H1 (cell line): Measurements from ENCODE around the gene UGT2B15. TPM values are rescaled to one million over a fixed set of nuclear protein-coding genes. Genes with fewer than 3 reads are reported as not detected.

ENCODE experiments used
- CTCF ChIA-PET: fragments of 300-600 bp; sonication (Branson Sonifier 250); formaldehyde crosslinking; loops from one replicate; lab custom pipeline; 2021; ENCODE audit not compliant: partially characterized antibody; lab: Charles Lee
- POLR2A ChIA-PET: fragments of 300-600 bp; sonication (Branson Sonifier 250); formaldehyde crosslinking; loops from one replicate; lab custom pipeline; 2021; ENCODE audit warnings: inconsistent platforms; ENCODE audit not compliant: partially characterized antibody; lab: Charles Lee
- DNase-seq, 2 experiments: peaks; one replicate each; pipeline versions ENCODE4 v3.0.0 to v3.0.0-alpha.2; 2010 to 2022; ENCODE audit warnings: low spot score in 2 of 2, low read depth in 1 of 2, mixed read lengths in 1 of 2
- FAIRE-seq: peaks from 2 replicates; lab custom pipeline; 2011; peaks lifted over from hg19 to GRCh38; lab: Jason Lieb, UNC
- H2AFZ ChIP-seq: 2 replicates; pipeline ENCODE4 v1.8.1; 2012; ENCODE audit warnings: low read length, inconsistent platforms
- H2AK5ac ChIP-seq: 2 replicates; pipeline ENCODE4 v1.6.1; 2013; ENCODE audit warnings: low read depth, low read length
- H2BK120ac ChIP-seq: replicated peaks from 2 replicates; pipeline ENCODE3; 2013; ENCODE audit warnings: low read depth, low read length, inconsistent platforms
- H2BK12ac ChIP-seq: 2 replicates; pipeline ENCODE4 v1.6.1; 2013; ENCODE audit warnings: low read depth, low read length
- H2BK15ac ChIP-seq: 2 replicates; pipeline ENCODE4 v1.6.1; 2013; ENCODE audit warnings: low read length
- H2BK20ac ChIP-seq: 2 replicates; pipeline ENCODE4 v1.6.1; 2013; ENCODE audit warnings: low read length
- H2BK5ac ChIP-seq: 2 replicates; pipeline ENCODE4 v1.6.1; 2013; ENCODE audit warnings: low read depth, low read length
- H3K14ac ChIP-seq: 2 replicates; pipeline ENCODE4 v1.6.1; 2013; ENCODE audit warnings: inconsistent platforms; ENCODE audit not compliant: insufficient read length
- H3K18ac ChIP-seq: 2 replicates; pipeline ENCODE4 v1.6.1; 2013; ENCODE audit warnings: low read length; ENCODE audit errors: extremely low read depth
- H3K23ac ChIP-seq: 2 replicates; pipeline ENCODE4 v1.6.1; 2013; ENCODE audit warnings: inconsistent platforms; ENCODE audit not compliant: insufficient read length
- H3K23me2 ChIP-seq: 2 replicates; pipeline ENCODE4 v1.6.1; 2013; ENCODE audit warnings: low read depth, low read length
- H3K27ac ChIP-seq: 2 replicates; pipeline ENCODE4 v1.6.1; 2011; ENCODE audit warnings: low read depth, low read length, inconsistent platforms
- H3K27me3 ChIP-seq, 4 experiments: replicated peaks in 1 of 4; 1 replicate in 1 of 4; 2 replicates in 3 of 4; pipeline versions ENCODE4 v1.6.1 to v1.8.1; 2011 to 2013; ENCODE audit warnings: low read length in 3 of 4, mild to moderate bottlenecking in 3 of 4, inconsistent platforms in 2 of 4, mixed read lengths in 2 of 4, moderate library complexity in 1 of 4; ENCODE audit not compliant: control insufficient read depth in 3 of 4, insufficient read depth in 3 of 4; ENCODE audit errors: extremely low read depth in 1 of 4
- H3K36me3 ChIP-seq, 4 experiments: 2 replicates each; pipeline versions ENCODE4 v1.6.1 to v1.8.1; 2011 to 2013; ENCODE audit warnings: mild to moderate bottlenecking in 4 of 4, low read length in 3 of 4, moderate library complexity in 2 of 4, control low read depth in 1 of 4, inconsistent platforms in 1 of 4; ENCODE audit not compliant: insufficient read depth in 4 of 4, control insufficient read depth in 2 of 4
- H3K4ac ChIP-seq: replicated peaks from 2 replicates; pipeline ENCODE3; 2013; ENCODE audit warnings: low read length, low read depth, mixed read lengths, inconsistent platforms; ENCODE audit not compliant: insufficient read length
- H3K4me1 ChIP-seq, 4 experiments: replicated peaks in 1 of 4; 1 replicate in 1 of 4; 2 replicates in 3 of 4; pipeline versions ENCODE4 v1.6.1 to v1.8.1; 2011 to 2013; ENCODE audit warnings: low read length in 3 of 4, inconsistent platforms in 2 of 4, mixed read lengths in 1 of 4; ENCODE audit not compliant: insufficient read depth in 4 of 4, control insufficient read depth in 3 of 4
- H3K4me2 ChIP-seq, 2 experiments: 2 replicates each; pipeline versions ENCODE4 v1.6.1 to v1.8.1; 2011 to 2013; ENCODE audit warnings: low read depth in 2 of 2, low read length in 2 of 2, control low read depth in 1 of 2, inconsistent platforms in 1 of 2, mild to moderate bottlenecking in 1 of 2; ENCODE audit not compliant: insufficient read depth in 1 of 2
- H3K4me3 ChIP-seq, 4 experiments: fragments of 200-600, 300-600 bp in 1 of 4; sonication (generic), shearing (Covaris generic), sonication (Bioruptor Twin) in 1 of 4; 2 replicates each; pipeline versions ENCODE4 v1.5.1 to v1.8.1; 2011 to 2016; ENCODE audit warnings: low read length in 4 of 4, low read depth in 3 of 4, control low read depth in 2 of 4, inconsistent platforms in 2 of 4, mild to moderate bottlenecking in 2 of 4, mixed read lengths in 1 of 4, moderate library complexity in 1 of 4; ENCODE audit not compliant: insufficient read depth in 2 of 4; ENCODE audit errors: extremely low read depth in 1 of 4
- H3K56ac ChIP-seq: replicated peaks from 2 replicates; pipeline ENCODE3; 2013; ENCODE audit warnings: low read depth, mild to moderate bottlenecking, mixed read lengths, low read length, inconsistent platforms; ENCODE audit not compliant: insufficient read length
- H3K79me1 ChIP-seq: 2 replicates; pipeline ENCODE4 v1.6.1; 2013; ENCODE audit warnings: low read depth, low read length, control low read depth
- H3K79me2 ChIP-seq, 2 experiments: 2 replicates each; pipeline versions ENCODE4 v1.6.1 to v1.8.1; 2012 to 2013; ENCODE audit warnings: low read length in 2 of 2, mild to moderate bottlenecking in 2 of 2, inconsistent platforms in 1 of 2; ENCODE audit not compliant: insufficient read depth in 2 of 2, control insufficient read depth in 1 of 2
- H3K9ac ChIP-seq, 4 experiments: replicated peaks in 1 of 4; 1 replicate in 1 of 4; 2 replicates in 3 of 4; pipeline versions ENCODE4 v1.6.1 to v1.8.1; 2011 to 2013; ENCODE audit warnings: low read depth in 3 of 4, low read length in 3 of 4, control low read depth in 2 of 4, mild to moderate bottlenecking in 2 of 4, moderate library complexity in 2 of 4, inconsistent platforms in 1 of 4; ENCODE audit errors: extremely low read depth in 1 of 4
- H3K9me3 ChIP-seq, 2 experiments: 2 replicates each; pipeline versions ENCODE4 v1.6.1 to v1.8.1; 2012 to 2013; ENCODE audit warnings: mild to moderate bottlenecking in 2 of 2, moderate library complexity in 2 of 2, control low read depth in 1 of 2, inconsistent platforms in 1 of 2, low read depth in 1 of 2, low read length in 1 of 2, mixed read lengths in 1 of 2; ENCODE audit not compliant: insufficient read depth in 2 of 2
- H4K20me1 ChIP-seq, 2 experiments: replicated peaks in 1 of 2; 2 replicates each; pipeline versions ENCODE3 to v1.8.1; 2011 to 2013; ENCODE audit warnings: inconsistent platforms in 2 of 2, low read length in 2 of 2, mild to moderate bottlenecking in 1 of 2; ENCODE audit not compliant: insufficient read depth in 2 of 2, control insufficient read depth in 1 of 2
- H4K5ac ChIP-seq: 2 replicates; pipeline ENCODE4 v1.6.1; 2013; ENCODE audit warnings: low read length, low read depth, mixed read lengths, inconsistent platforms; ENCODE audit not compliant: insufficient read length
- H4K8ac ChIP-seq: 2 replicates; pipeline ENCODE4 v1.8.0; 2013; ENCODE audit warnings: mild to moderate bottlenecking, moderate library complexity, low read length, inconsistent platforms; ENCODE audit not compliant: insufficient read depth; ENCODE audit errors: extremely low read depth
- H4K91ac ChIP-seq: replicated peaks from 2 replicates; pipeline ENCODE3; 2013; ENCODE audit warnings: low read length, mixed read lengths, inconsistent platforms; ENCODE audit not compliant: insufficient read length
- BRCA1 ChIP-seq: IDR thresholded peaks from 2 replicates; pipeline ENCODE4 v1.6.1; 2012; ENCODE audit warnings: low read depth, low read length, improper control_type of control experiment
- CBX5 ChIP-seq: fragments of 300-800, 300-1000 bp; sonication (generic); IDR thresholded peaks from 2 replicates; pipeline ENCODE4 v1.7.1; 2016; ENCODE audit warnings: antibody characterized with exemption, low read length, low read depth
- CTBP2 ChIP-seq: IDR thresholded peaks from 2 replicates; pipeline ENCODE4 v1.7.0; 2011; ENCODE audit warnings: borderline replicate concordance, mild to moderate bottlenecking, moderate library complexity, mixed read lengths, low read length; ENCODE audit not compliant: insufficient read depth, insufficient read length
- POU5F1 ChIP-seq: IDR thresholded peaks from 2 replicates; pipeline ENCODE4 v1.6.1; 2011; ENCODE audit warnings: low read depth, mild to moderate bottlenecking, low read length, moderate library complexity
- SAP30 ChIP-seq: fragments of 300-600 bp; sonication (generic); IDR thresholded peaks from 2 replicates; pipeline ENCODE4 v1.7.1; 2012; ENCODE audit warnings: low read length, moderate library complexity, mild to moderate bottlenecking, inconsistent platforms; ENCODE audit not compliant: insufficient read depth, insufficient replicate concordance
- SIRT6 ChIP-seq: IDR thresholded peaks from one replicate; pipeline ENCODE4 v1.7.1; 2012; ENCODE audit warnings: low read length, inconsistent platforms
- SIX5 ChIP-seq: IDR thresholded peaks from 2 replicates; pipeline ENCODE4 v1.6.1; 2011; ENCODE audit warnings: mild to moderate bottlenecking, low read depth, low read length
- SUZ12 ChIP-seq: fragments of 200-600 bp; sonication (generic); IDR thresholded peaks from 2 replicates; pipeline ENCODE4 v1.6.1; 2012; ENCODE audit warnings: mild to moderate bottlenecking, inconsistent platforms, low read length, moderate library complexity, mixed read lengths
- WGBS, 2 experiments: shearing (Covaris generic) in 1 of 2; methylation state at CpG; one replicate each; pipeline versions ENCODE4 v1.1.6 to v1.1.7; 2013 to 2015; ENCODE audit warnings: low lambda C conversion rate in 2 of 2, mixed read lengths in 2 of 2, inconsistent platforms in 1 of 2, low coverage in 1 of 2, missing lambda C conversion rate in 1 of 2; ENCODE audit not compliant: insufficient replicate concordance in 2 of 2, insufficient coverage in 1 of 2, insufficient read length in 1 of 2; ENCODE audit errors: extremely low coverage in 1 of 2, missing lambda C conversion rate in 1 of 2; 5-methylcytosine and 5-hydroxymethylcytosine counted together
- polyA plus RNA-seq, 7 experiments: library from polyadenylated mRNA; depleted of rRNA in 3 of 7; stranded (reverse) in 5 of 7; unstranded in 2 of 7; fragments of >200 nt in 5 of 7; fragments of 200-250 nt in 2 of 7; gene quantifications; 1 replicate in 5 of 7; 2 replicates in 1 of 7; 4 replicates in 1 of 7; pipeline versions ENCODE4 v1.2.1 to v1.2.3, GENCODE V29; 2011 to 2013; ENCODE audit warnings: missing spikeins in 2 of 7, mixed read lengths in 2 of 7
- total RNA-seq: library from RNA; stranded (reverse); fragmentation: NEBNext Ultra II Directional; extraction: Animal tissue kit (Norgen Biotek cat#: 25700); gene quantifications from 2 replicates; pipeline ENCODE4 v1.2.1, GENCODE V29; 2021

UGT2B15 gene
- total and polyA plus RNA-seq, 2 of the 8 experiments (the other 6 are each of a cell fraction or from before 2014, with no cell fraction given), result not detected

GRCh38 chr4:68630371-68630770, 40.1 kb downstream of the UGT2B15 start:
- Histone ChIP-seq H3K23me2 (no peaks in the 10 kb centered on the region), H2BK120ac (no peak overlapping the region), H3K9me3 (no peaks in the 10 kb centered on the region), H3K56ac (no peak overlapping the region), H3K4me2 (no peak overlapping the region), H4K5ac (no peak overlapping the region), H3K9ac (no peak overlapping the region), H4K8ac (no peak overlapping the region), H3K4me1 (no peaks in the 10 kb centered on the region), H3K79me1 (no peaks in the 10 kb centered on the region), H3K4me3 (no peak overlapping the region), H3K18ac (no peak overlapping the region), H2BK20ac (no peak overlapping the region), H3K36me3 (no peaks in the 10 kb centered on the region), H2AFZ (no peak overlapping the region), H3K23ac (no peak overlapping the region), H3K4ac (no peak overlapping the region), H2AK5ac (no peak overlapping the region), H2BK5ac (no peak overlapping the region), H3K27ac (no peak overlapping the region), H3K14ac (no peak overlapping the region), H3K27me3 (no peaks in the 10 kb centered on the region), H4K20me1 (no peaks in the 10 kb centered on the region), H3K79me2 (no peaks in the 10 kb centered on the region), H2BK15ac (no peak overlapping the region), H4K91ac (no peak overlapping the region), H2BK12ac (no peak overlapping the region)
- CTCF ChIA-PET, result interaction anchor here (1.8 kb wide), 1 partner anchor 132 kb away, joined by 7 read pairs; no protein-coding TSS in a partner anchor
- FAIRE-seq, result no peak
- POLR2A ChIA-PET, result no interaction called here
- no peak for DNase-seq
- TF ChIP-seq CBX5 (no peak), BRCA1 (no peak), SIRT6 (no peak), SIX5 (no peak), SAP30 (no peak), POU5F1 (no peak), SUZ12 (no peak), CTBP2 (no peak)
- 96% methylated on average over 3 of the region's 3 CpGs; no CpG with 5 or more reads in 1 of the 2 experiments for WGBS, 2 experiments
